ENCODE measurements around the gene DLG2.

The DLG2 gene

GRCh38 chr11:83998921-83999320 is 1628.2 kb downstream of the DLG2 start:
- no peak for TF ChIP-seq CTCF (IDR thresholded peaks at IDR 0.05; ENCODE audit: borderline replicate concordance, insufficient read depth, low read depth, low read length)
- no peak overlapping the region for H3K4me3 ChIP-seq (ENCODE audit: low read depth, low read length)

GRCh38 chr11:83990160-83990733 is 1636.9 kb downstream of the DLG2 start:
- H3K4me3 ChIP-seq (ENCODE audit: low read depth, low read length): no peak overlapping the region
- TF ChIP-seq CTCF (IDR thresholded peaks at IDR 0.05; ENCODE audit: borderline replicate concordance, insufficient read depth, low read depth, low read length): no peak

- no peak for TF ChIP-seq CTCF (IDR thresholded peaks at IDR 0.05; ENCODE audit: borderline replicate concordance, insufficient read depth, low read depth, low read length)
- H3K4me3 ChIP-seq (ENCODE audit: low read depth, low read length): no peak overlapping the region
These were observed 1644.3 kb downstream of the DLG2 start for GRCh38 chr11:83982825-83983224.

- no peak overlapping the region for H3K4me3 ChIP-seq (ENCODE audit: low read depth, low read length)
- no peak for TF ChIP-seq CTCF (IDR thresholded peaks at IDR 0.05; ENCODE audit: borderline replicate concordance, insufficient read depth, low read depth, low read length)
These were observed 1647.6 kb downstream of the DLG2 start for GRCh38 chr11:83979593-83979992.

GRCh38 chr11:83978942-83979341 is 1648.2 kb downstream of the DLG2 start:
- TF ChIP-seq CTCF (IDR thresholded peaks at IDR 0.05; ENCODE audit: borderline replicate concordance, insufficient read depth, low read depth, low read length): no peak
- no peak overlapping the region for H3K4me3 ChIP-seq (ENCODE audit: low read depth, low read length)

GRCh38 chr11:83976086-83976485 is 1651.1 kb downstream of the DLG2 start:
- no peak overlapping the region for H3K4me3 ChIP-seq (ENCODE audit: low read depth, low read length)
- TF ChIP-seq CTCF (IDR thresholded peaks at IDR 0.05; ENCODE audit: borderline replicate concordance, insufficient read depth, low read depth, low read length): no peak

GRCh38 chr11:83972536-83972935 is 1654.6 kb downstream of the DLG2 start:
- no peak overlapping the region for H3K4me3 ChIP-seq (ENCODE audit: low read depth, low read length)
- TF ChIP-seq CTCF (IDR thresholded peaks at IDR 0.05; ENCODE audit: borderline replicate concordance, insufficient read depth, low read depth, low read length): no peak

Measured in GM12875 (cell line).